GM19025 (cell line): ENCODE results near the gene ITGB1.
"Not testable (repeated sequence)": the region's sequence is repeated elsewhere in the genome, so short reads cannot be mapped to it uniquely, and the experiment has no call there.

Experiments
- ATAC-seq: cut with Tn5 transposase; IDR thresholded peaks from one replicate; pipeline ENCODE4 v1.9.1; 2021; ENCODE audit warnings: mild to moderate bottlenecking, low read depth, moderate library complexity; ENCODE audit not compliant: unreplicated experiment

Gene ITGB1

DNA sequence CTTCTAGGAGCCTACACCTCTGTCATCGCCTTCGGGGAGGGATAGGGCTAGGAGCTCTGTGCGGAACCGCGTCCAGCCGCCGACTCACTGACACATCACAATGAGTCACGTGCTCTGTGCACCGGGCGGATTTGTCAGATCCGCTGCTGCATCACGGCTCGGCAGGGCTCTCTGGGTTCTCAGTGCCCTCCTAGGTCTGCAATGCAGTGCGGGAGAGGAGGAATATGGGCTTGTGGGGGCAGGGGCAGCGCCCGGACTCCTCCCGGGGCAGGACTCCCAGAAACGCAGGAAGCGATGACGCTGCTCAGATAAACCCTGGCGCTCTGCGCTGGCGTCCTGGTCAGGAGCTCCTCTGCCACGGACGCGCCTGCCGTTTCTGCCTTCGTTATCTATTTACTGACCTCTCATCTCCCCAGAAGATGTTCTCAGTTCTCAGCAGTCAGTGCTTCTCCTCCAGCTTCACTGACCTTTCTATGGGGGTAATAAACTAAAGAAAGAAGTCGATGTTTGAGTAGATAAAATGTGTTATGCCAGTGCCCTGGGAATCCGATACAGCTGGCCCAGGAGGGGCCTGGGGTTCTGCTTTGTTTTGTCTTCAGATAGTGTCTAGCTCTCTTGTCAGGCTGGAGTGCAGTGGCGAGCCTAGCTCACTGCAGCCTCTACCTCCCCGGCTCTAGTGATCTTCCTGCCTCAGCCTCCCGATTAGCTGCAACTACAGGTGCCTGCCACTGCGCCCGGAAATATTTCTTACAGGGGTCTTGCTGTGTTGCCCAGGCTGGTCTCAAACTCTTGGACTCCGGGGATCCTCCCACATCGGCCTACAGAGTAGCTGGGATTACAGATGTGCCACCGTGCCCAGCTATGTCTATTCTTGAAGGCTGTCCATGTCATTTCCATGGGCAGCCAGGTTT is 22.8 kb upstream of the ITGB1 start:
- ATAC-seq: peak; percentile 93

DNA sequence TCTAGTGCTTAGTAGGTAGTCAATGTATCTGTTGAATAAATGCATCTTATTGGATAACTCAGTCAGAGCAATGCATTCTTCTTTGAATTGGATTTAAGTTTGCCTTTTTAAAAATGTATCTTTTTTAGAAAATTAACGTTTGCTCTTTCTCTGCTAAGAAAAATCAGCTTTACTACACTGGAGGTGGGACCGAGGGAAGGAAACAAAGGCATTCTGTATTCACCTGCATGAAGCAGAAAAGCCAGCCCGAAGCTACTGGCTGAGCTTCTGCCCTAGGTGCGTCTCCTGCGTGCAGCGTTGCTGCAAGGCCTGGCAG is 22.2 kb upstream of the ITGB1 start:
- ATAC-seq: no peak

DNA sequence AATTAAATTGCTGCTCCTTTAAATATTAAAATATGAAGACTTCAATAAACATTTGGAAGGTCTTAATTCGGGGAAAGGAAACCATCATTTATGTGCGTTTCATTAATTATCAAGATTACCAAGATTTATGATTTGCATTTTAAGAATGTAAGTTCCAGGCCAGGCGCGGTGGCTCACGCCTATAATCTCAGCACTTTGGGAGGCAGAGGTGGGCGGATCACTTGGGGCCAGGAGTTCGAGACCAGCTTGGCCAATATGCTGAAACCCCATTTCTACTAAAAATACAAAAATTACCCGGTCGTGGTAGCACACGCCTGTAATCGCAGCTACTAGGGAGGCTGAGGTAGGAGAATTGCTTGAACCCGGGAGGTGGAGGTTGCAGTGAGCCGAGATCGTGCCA is 21.7 kb upstream of the ITGB1 start:
- not testable (repeated sequence) for ATAC-seq

DNA sequence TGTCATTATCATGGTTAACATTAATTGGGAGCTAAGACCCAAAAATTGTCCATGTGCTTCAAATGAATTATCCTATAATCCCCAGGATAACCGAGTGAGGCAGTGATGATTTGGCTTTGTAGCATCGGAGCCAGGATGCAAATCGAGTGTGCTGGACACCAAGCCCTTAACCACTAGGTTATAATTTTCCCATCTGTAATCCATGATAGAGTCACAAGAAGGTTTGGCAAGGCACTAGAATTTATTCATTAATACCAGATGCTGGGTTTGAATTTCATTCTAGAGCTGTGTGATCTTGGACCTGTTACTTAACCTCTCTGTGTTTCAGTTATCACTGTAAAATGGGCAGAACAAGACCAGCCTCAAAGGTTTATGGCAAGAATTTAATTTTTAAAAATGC is 21.0 kb upstream of the ITGB1 start:
- ATAC-seq: no peak

DNA sequence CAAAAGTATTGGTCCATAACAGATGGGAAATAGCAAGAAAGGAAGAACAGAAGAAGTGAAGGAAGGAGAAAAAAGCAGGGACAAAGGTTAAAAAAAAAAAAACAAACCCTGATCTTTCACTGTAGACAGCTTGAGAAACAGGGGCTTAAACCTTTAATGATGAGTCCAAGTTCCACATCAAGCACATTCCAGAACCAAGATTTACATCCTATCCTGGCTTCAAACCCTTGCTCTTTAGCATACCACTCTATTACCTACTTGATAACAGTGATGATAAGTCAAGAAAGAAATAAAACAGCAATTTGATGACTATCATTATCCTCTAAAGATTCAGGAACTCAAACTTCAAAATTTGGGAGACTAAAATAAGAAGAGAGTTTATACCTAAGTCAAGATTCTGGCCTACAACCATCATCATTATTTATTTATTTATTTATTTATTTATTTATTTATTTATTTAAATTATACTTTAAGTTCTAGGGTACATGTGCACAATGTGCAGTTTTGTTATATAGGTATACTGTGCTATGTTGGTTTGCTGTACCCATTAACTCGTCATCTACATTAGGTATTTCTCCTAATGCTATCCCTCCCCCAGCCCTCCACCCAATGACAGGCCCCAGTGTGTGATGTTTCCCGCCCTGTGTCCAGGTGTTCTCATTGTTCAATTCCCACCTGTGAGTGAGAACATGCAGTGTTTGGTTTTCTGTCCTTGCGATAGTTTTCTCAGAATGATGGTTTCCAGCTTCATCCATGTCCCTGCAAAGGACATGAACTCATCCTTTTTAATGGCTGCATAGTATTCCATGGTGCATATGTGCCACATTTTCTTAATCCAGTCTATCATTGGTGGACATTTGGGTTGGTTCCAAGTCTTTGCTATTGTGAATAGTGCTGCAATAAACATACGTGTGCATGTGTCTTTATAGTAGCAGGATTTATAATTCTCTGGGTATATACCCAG is 20.1 kb upstream of the ITGB1 start:
- not testable (repeated sequence) for ATAC-seq

DNA sequence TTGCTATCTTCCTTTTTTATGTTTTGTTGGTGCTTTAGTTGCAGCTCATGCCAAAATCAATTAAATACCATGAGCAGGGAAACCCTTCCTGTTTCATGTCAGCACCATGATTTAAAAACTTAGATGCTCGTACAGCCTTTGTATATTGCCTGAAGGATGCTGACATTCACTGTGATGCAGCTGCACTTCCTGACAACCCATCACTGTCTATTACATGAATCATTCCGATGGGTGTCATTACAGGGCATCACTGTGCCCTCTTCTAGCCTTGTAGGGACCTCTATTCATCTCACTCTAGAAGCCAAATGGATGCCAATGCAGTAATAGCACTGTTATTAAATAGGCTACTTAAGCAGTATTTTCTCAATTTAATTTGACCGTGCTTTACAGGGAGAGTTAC is 18.3 kb upstream of the ITGB1 start:
- ATAC-seq: no peak

DNA sequence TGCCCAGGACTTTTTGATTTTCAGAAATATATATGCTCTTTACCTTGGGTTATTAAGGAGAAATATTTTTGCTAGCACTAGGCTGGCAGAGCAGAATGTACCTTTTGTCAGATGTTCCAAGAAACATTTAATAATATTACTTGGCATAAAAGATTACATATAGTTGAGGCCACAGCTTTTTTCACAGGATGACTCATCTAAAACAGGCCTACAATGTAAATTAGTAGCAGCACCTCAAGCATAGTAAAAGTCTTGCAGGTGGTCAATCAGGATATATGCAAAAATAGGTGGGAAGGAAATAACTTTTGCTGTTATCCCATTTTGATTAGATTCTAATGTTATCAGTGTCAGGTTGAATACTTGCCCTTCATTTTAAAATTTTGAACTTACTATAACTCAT is 14.9 kb upstream of the ITGB1 start:
- no peak for ATAC-seq

DNA sequence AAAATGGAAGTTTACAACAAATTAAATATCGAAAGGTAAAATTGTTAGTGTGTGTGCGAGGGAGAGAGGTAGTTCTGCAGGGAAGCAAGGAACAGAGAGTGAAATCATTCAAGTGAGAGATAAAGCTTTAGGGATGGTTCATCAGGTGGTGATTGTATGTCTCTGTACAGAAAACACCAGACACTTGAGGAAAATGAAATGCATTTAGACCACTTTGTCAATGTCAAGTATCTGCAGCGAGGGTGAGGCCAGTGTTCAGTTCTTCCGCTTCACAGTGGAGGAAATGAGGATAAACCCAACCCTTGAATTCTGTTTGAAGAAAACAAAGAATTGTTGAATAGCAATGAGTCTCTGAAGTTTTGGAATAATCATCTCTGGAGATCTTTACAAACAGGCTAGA is 14.4 kb upstream of the ITGB1 start:
- ATAC-seq: no peak

DNA sequence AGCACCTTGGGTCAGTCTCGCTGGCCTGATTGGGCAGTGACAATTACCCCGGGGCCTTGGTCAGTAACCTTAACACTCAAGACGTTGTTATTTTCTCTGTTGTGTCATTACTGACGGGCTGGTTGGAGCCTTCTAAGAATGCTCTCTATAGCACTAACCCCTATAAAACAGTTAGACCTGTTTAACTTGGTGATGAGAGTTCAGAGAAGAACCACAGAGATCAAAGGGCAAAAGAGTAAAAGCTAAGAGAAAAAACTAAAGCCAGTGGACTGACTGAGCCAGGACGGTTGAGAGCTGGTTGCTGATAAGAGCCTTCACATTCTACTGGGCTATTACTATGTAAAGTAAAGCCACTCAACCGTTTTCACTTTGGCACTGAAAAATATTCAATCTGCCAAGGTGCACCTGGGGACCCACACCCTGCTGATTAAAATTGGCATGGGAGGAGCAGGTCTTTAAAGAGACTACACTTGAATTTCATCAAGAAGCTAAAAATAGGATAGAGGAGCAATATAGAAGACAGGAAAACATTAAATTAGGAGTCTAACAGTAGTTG is 13.6 kb upstream of the ITGB1 start:
- no peak for ATAC-seq

DNA sequence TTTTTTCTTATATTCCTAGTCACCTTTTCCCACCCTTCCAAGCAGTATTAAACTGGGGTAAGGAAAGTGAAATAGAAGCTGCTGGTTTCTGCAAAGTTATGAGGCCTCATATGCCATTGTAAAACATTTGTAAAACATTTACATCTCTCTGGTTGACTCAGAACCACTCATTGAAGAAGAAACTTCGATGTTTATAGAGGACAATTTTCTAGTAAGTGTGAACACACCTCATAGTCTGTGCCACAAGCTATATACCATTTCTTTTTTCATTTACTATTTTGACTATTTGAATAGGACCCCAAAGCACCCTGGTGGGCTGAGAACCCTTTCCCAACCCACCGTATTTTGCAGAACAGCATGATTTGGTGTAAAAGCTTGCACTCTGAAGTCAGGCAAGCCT is 12.9 kb upstream of the ITGB1 start:
- ATAC-seq: peak; percentile 78

DNA sequence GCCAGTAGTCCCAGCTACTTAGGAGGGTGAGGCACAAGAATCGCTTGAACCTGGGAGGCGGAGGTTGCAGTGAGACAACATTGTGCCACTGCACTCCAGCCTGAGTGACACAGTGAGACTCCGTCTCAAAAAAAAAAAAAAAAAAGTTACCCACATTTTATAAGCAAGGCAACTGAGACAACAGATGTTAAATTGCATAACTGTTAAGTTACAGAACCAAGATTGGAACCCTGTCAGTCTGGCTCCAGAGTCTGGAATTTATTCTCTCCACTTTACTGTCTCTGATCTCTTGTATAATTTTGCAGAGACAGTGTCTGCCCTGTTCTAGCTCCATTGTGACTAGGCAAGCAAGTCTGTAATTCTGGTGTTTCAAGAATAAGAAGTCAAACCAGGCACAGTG is 6.2 kb upstream of the ITGB1 start:
- ATAC-seq: no peak

DNA sequence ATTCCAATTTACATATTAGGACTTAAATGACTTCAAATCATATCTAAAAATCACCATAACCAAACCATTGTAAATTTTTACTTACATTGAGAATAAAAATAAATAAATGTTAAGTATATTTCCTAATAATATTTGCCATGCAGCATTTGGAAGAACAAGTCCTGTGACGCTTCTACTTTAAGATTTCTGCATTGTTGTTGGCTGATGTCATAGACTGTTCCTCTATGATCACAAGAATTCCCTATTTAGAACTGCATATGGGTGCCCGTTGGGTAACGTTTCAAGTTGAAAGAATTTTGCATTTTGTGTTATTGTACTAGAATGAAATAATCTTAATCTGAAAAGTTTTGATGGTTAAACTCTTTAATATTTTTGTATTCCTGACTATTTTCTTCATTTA is 5.1 kb upstream of the ITGB1 start:
- no peak for ATAC-seq

DNA sequence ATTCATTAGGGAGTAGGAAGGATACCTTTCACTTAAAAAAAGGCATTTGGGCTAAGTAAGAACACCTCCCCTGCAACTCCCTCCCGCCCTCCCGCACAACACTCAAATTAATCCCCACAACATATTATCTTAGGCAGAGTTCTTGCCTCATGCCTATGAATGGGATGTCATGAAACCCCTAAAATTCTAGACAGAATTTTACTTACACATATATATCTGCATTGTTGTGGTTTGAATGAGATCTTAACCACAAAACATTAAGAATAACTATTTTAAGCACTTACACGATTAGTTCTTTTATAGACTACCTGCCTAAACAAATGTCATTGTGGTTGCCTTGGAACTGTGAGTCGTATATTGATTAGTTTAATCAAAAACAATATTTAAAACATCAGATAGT is 4.5 kb upstream of the ITGB1 start:
- ATAC-seq: no peak

DNA sequence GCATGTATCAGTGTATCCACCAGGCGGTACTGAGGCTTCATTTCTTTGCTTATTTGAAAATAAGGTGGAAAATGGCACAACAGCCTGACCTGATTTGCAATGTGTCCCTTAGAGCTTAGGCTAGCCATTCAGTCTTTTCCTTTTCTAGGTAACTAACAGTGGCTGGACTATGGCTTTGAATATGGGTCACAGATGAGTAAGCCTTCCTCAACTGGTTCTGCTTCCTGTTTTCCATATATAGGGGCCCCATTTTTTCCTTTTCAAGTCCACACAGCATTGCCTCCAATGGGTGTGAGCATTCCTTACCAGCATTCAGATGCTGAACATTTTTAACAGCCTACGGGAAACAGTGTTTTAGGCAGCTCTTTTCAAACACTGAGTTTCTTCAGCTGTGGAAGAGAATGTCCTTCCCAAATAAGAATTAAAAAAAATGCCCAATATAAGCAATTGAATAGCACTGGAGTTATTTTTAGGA is 3.9 kb upstream of the ITGB1 start:
- no peak for ATAC-seq

DNA sequence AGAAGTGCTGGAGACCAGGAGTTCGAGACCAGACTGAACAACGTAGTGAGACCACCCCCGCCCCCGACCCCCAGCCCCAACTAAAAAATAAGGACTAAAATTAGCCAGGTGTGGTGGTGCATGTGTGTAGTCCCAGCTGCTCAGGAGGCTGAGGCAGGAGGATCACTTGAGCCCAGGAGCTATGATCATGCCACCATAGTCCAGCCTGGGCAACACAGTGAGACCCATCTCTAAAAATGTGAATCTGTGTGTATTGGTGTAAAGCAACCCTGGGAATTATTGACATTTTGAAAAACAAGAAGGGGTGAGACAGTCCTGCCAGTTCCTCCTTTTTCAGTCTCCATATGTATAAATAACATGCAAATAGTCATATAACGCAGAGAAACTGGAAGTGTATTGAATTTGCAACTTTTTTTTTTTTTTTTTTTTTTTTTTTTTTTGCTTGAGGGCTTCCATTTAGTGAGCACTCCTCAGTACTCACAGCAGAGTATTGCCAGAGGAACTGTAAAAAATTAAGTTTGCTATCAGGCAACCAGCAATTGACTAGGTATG is 3.4 kb upstream of the ITGB1 start:
- no peak for ATAC-seq

DNA sequence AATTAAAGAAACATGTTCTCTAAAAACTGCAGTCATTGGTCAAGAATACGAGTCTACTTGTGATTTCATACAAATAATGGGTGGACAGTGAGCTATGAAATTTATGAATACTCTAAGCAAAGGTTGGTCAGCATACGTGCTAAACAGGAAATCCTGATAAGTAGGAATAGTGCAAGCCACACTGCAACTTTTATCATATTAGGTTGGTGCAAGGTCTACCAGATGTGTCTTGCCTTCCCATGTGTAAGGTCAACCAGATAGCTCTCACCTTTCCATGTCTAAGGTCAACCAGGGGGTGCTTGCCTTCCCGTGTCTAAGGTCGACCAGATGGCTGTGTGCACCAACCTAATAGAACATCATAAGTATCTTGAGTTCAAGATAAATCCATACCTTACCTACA is 2.0 kb upstream of the ITGB1 start:
- no peak for ATAC-seq

DNA sequence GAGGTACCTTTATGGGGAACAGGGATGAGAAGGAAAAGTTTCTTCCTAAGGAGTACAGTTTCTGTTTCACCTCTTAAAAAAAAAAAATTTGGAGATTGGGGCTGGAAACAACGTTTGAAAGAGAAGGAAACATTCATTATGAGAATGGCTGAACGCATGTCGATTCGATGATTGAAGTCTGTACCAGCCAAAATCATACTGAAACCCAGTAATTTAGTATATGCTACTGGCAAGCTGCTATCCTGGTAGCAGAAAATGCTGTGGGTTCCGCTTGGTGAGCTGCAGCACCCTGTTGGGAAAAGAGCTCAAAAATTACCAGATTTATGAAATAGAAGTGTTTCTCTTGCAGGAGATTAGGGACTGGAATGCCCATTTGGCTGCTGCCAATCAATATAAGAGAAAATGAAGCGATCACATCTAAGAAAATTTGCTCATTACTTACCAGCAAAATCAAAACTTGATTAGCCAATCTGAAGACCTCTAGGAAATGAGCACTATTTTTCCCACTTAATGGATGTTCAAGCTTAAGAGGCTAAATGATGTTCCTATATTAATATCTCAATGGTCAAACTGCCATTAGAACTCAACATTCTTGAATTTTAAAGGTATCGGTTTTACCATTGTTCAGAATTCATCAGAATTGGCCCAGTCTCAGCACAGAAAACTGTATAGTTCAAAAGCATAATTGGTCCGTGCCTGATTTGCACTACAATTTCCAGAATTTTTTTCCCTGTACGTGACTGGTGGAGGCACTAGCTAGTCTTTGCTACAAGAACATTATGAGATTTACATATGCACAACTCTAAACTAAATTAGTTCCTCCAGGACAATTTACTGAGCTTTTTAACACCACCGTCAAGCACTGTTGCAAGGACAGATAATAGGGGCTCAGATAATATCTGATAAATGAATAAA is 1.2 kb upstream of the ITGB1 start:
- ATAC-seq: peak; percentile 20

DNA sequence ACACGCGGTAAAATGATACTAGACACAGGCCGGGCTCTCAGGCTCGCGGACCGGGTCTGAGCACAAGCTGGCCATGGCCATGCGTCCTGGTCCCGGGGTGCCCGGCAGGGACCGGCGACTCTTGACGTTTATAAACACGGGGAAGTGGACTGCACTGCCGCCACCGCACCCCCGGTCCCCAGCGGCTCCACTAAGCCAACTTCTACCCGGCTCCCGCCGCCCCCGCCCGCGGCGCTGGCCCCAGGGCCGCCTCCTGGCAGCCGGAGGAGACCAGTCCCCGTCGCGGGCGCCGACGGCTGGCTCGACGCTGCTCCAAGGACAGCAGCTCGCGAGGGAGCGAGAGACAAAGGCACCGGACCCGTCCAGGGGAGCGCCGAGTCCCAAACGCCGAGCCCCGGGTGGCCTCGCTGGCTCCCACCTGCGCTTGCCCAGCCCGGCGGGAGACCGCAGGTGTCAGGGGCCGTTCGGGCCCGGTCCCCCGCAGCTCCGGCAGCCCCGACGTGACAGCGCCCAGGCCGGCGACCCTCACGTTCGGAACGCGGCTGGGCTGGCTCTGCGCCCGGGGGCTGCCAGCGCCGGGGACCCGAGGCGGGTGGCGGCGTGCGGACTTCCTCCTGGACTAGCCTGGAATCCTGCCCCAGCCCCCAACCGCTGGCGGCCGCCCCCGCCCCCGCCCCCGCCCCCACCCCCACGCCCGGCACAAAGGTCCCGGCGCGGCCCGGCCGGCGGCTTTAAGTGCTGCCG is 517 bp downstream of the ITGB1 start:
- peak; percentile 27 for ATAC-seq
